Measurements from ENCODE around the gene CHAC1. TPM values are rescaled to one million over a fixed set of nuclear protein-coding genes. Genes with fewer than 3 reads are reported as not detected.

CHAC1 gene
- total RNA-seq, 4 donors from 2014 or later = 0.76 to 16.1 (median 6.4) TPM

- TF ChIP-seq CTCF (IDR thresholded peaks at IDR 0.05) = no peak
- TF ChIP-seq POLR2A (IDR thresholded peaks at IDR 0.05) = no peak
- Histone ChIP-seq H3K36me3 (peaks cover 55 to 100% (median 91%) of the 10 kb centered on the region in 3 donors), H3K4me1 (no peaks in the 10 kb centered on the region), H3K9me3 (no peaks in the 10 kb centered on the region), H3K27ac (no peak overlapping the region), H3K4me3 (no peak overlapping the region), H3K27me3 (no peaks in the 10 kb centered on the region)
- no peak for DNase-seq
- WGBS, 2 donors = 65 to 94% methylated on average over 9 to 13 of the region's 13 CpGs
- intact Hi-C loops (cut with DNase I) = no loop called here
These were observed 29.6 kb downstream of the CHAC1 start for GRCh38 chr15:40982855-40983254.

- Histone ChIP-seq H3K27ac (no peak overlapping the region), H3K4me3 (no peak overlapping the region), H3K4me1 (no peaks in the 10 kb centered on the region), H3K36me3 (peaks cover 43 to 100% (median 78%) of the 10 kb centered on the region in 3 donors), H3K27me3 (no peaks in the 10 kb centered on the region), H3K9me3 (no peaks in the 10 kb centered on the region)
- TF ChIP-seq CTCF (IDR thresholded peaks at IDR 0.05) = no peak
- no peak for TF ChIP-seq POLR2A (IDR thresholded peaks at IDR 0.05)
- no peak for DNase-seq
- intact Hi-C loops (cut with DNase I) = no loop called here
- 91 to 95% methylated on average over 5 of the region's 5 CpGs for WGBS, 2 donors
These were observed 31.1 kb downstream of the CHAC1 start for GRCh38 chr15:40984406-40984805.

GRCh38 chr15:40984964-40985363, 31.7 kb downstream of the CHAC1 start:
- WGBS, 2 donors = 90 to 96% methylated on average over 3 to 4 of the region's 4 CpGs
- Histone ChIP-seq H3K27ac (no peak overlapping the region), H3K27me3 (no peaks in the 10 kb centered on the region), H3K9me3 (no peaks in the 10 kb centered on the region), H3K4me3 (no peak overlapping the region), H3K4me1 (no peaks in the 10 kb centered on the region), H3K36me3 (peaks cover 37 to 97% (median 72%) of the 10 kb centered on the region in 3 donors)
- no peak for DNase-seq
- intact Hi-C loops (cut with DNase I) = no loop called here
- TF ChIP-seq POLR2A (IDR thresholded peaks at IDR 0.05) (no peak), CTCF (IDR thresholded peaks at IDR 0.05) (no peak)

GRCh38 chr15:40985541-40986330, 32.5 kb downstream of the CHAC1 start:
- Histone ChIP-seq H3K9me3 (no peaks in the 10 kb centered on the region), H3K27me3 (no peaks in the 10 kb centered on the region), H3K4me3 (no peak overlapping the region), H3K27ac (no peak overlapping the region), H3K36me3 (peaks cover 34 to 97% (median 65%) of the 10 kb centered on the region in 3 donors), H3K4me1 (no peaks in the 10 kb centered on the region)
- TF ChIP-seq POLR2A (IDR thresholded peaks at IDR 0.05) = no peak
- no peak for TF ChIP-seq CTCF (IDR thresholded peaks at IDR 0.05)
- no peak for DNase-seq
- intact Hi-C loops (cut with DNase I) = no loop called here
- WGBS, 2 donors = 87 to 92% methylated on average over 6 of the region's 6 CpGs

GRCh38 chr15:40986820-40987219, 33.5 kb downstream of the CHAC1 start:
- 90 to 95% methylated on average over 6 to 7 of the region's 7 CpGs for WGBS, 2 donors
- Histone ChIP-seq H3K36me3 (peaks cover 29 to 97% (median 58%) of the 10 kb centered on the region in 3 donors), H3K4me1 (no peaks in the 10 kb centered on the region)

More at GRCh38 chr15:40986820-40987219, 33.5 kb downstream of the CHAC1 start:
- TF ChIP-seq CTCF (IDR thresholded peaks at IDR 0.05) (no peak), POLR2A (IDR thresholded peaks at IDR 0.05) (no peak)
- H3K27me3 ChIP-seq = no peaks in the 10 kb centered on the region
- no peak overlapping the region for H3K4me3 ChIP-seq
- H3K27ac ChIP-seq = no peak overlapping the region
- intact Hi-C loops (cut with DNase I) = no loop called here
- no peak for DNase-seq
- no peaks in the 10 kb centered on the region for H3K9me3 ChIP-seq
